Measurements from ENCODE around the gene PI16.

Gene PI16

DNA sequence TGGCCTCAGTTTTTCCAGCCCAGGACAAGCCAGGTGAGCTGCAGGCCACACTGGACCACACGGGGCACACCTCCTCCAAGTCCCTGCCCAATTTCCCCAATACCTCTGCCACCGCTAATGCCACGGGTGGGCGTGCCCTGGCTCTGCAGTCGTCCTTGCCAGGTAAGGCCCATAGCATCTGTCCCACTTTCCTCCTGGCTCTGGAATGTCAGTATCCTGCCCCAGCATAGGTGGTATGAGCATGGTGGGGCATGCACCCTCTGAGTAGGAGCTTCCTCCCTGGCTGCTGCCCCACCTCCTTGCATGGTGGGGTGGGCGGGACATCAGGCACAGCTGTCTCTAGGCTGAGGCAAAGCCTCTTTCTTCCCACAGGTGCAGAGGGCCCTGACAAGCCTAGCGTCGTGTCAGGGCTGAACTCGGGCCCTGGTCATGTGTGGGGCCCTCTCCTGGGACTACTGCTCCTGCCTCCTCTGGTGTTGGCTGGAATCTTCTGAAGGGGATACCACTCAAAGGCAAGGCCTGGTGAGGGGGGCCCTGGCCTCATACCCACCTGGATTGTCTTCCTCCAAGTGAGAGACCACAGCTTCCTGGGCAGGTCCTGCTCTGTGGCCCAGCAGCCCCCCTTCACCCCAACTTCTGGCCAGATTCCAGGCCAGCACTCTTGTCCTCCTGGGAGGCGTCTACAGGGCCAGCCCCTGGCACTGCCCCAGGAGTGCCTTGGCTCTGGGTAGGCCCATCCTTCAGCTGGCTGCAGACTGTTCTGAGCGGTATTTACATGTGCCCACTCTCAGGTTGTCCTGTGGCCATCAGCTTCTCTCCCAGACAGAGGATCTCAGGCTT, 9.1 kb downstream of the PI16 start:
- Histone ChIP-seq H3K9me3 (no peaks in the 10 kb centered on the region), H3K4me1 (ENCODE audit: control insufficient read depth in 1 of 2, insufficient read depth in 1 of 2, low read depth in 1 of 2, low read length in 1 of 2) (peaks cover 14 to 17% of the 10 kb centered on the region in 2 experiments), H3K27ac (peak overlapping the region; percentile 71), H3K36me3 (peaks cover 26% of the 10 kb centered on the region), H3K4me3 (ENCODE audit: low read depth in 1 of 2, low read length in 1 of 2) (no peak overlapping the region), H3K27me3 (peaks cover 33% of the 10 kb centered on the region)
- TF ChIP-seq, protein P1, sequence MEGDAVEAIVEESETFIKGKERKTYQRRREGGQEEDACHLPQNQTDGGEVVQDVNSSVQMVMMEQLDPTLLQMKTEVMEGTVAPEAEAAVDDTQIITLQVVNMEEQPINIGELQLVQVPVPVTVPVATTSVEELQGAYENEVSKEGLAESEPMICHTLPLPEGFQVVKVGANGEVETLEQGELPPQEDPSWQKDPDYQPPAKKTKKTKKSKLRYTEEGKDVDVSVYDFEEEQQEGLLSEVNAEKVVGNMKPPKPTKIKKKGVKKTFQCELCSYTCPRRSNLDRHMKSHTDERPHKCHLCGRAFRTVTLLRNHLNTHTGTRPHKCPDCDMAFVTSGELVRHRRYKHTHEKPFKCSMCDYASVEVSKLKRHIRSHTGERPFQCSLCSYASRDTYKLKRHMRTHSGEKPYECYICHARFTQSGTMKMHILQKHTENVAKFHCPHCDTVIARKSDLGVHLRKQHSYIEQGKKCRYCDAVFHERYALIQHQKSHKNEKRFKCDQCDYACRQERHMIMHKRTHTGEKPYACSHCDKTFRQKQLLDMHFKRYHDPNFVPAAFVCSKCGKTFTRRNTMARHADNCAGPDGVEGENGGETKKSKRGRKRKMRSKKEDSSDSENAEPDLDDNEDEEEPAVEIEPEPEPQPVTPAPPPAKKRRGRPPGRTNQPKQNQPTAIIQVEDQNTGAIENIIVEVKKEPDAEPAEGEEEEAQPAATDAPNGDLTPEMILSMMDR (IDR thresholded peaks at IDR 0.05): no peak

DNA sequence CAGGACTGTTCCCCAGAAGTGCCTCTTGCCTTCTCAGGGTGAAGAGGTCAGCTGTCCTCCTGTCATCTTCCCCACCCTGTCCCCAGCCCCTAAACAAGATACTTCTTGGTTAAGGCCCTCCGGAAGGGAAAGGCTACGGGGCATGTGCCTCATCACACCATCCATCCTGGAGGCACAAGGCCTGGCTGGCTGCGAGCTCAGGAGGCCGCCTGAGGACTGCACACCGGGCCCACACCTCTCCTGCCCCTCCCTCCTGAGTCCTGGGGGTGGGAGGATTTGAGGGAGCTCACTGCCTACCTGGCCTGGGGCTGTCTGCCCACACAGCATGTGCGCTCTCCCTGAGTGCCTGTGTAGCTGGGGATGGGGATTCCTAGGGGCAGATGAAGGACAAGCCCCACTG, 9.8 kb downstream of the PI16 start:
- peaks cover 14 to 17% of the 10 kb centered on the region in 2 experiments for H3K4me1 ChIP-seq (ENCODE audit: control insufficient read depth in 1 of 2, insufficient read depth in 1 of 2, low read depth in 1 of 2, low read length in 1 of 2)
- peaks cover 27% of the 10 kb centered on the region for H3K27me3 ChIP-seq
- peaks cover 32% of the 10 kb centered on the region for H3K36me3 ChIP-seq
- TF ChIP-seq, protein P1 (IDR thresholded peaks at IDR 0.05): no peak
- peak overlapping the region; percentile 71 for H3K27ac ChIP-seq
- no peaks in the 10 kb centered on the region for H3K9me3 ChIP-seq
- no peak overlapping the region for H3K4me3 ChIP-seq (ENCODE audit: low read depth in 1 of 2, low read length in 1 of 2)

DNA sequence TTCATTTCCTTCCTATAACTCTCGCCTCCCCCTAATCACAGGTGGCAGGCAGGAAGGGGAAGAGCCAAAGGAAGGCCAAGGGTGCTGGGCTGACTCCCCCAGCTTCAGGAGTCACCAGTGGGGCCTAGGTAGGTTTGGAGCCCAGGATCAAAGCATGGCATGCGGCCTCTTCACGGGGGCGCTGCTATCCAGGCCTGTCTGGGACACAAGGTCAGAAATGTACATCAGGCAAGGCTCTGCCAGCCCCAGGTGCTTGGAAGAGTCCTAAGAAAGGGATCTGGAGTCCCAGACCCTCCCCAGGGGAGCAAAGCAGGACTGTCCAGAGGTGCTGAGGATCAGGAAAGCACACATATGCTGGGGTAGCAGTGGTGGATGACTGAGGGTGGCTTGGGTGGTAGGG, 10.4 kb downstream of the PI16 start:
- peaks cover 38% of the 10 kb centered on the region for H3K36me3 ChIP-seq

GRCh38 chr6:36967301-36967700, 12.8 kb downstream of the PI16 start:
- no peaks in the 10 kb centered on the region for H3K27me3 ChIP-seq
- H3K4me3 ChIP-seq (ENCODE audit: low read depth in 1 of 2, low read length in 1 of 2): no peak overlapping the region
- TF ChIP-seq, protein P1 (IDR thresholded peaks at IDR 0.05): no peak
- H3K9me3 ChIP-seq: no peaks in the 10 kb centered on the region
- peak overlapping the region; percentile 39 for H3K27ac ChIP-seq
- H3K4me1 ChIP-seq (ENCODE audit: control insufficient read depth in 1 of 2, insufficient read depth in 1 of 2, low read depth in 1 of 2, low read length in 1 of 2): peaks cover 14 to 16% of the 10 kb centered on the region in 2 experiments
- H3K36me3 ChIP-seq: peaks cover 62% of the 10 kb centered on the region

More for the DNA sequence above, 10.4 kb downstream of the PI16 start:
- peaks cover 23% of the 10 kb centered on the region for H3K27me3 ChIP-seq
- peak overlapping the region; percentile 71 for H3K27ac ChIP-seq
- TF ChIP-seq, protein P1 (IDR thresholded peaks at IDR 0.05): no peak
- H3K4me3 ChIP-seq (ENCODE audit: low read depth in 1 of 2, low read length in 1 of 2): no peak overlapping the region
- no peaks in the 10 kb centered on the region for H3K9me3 ChIP-seq
- peaks cover 14 to 17% of the 10 kb centered on the region in 2 experiments for H3K4me1 ChIP-seq (ENCODE audit: control insufficient read depth in 1 of 2, insufficient read depth in 1 of 2, low read depth in 1 of 2, low read length in 1 of 2)

GRCh38 chr6:36967757-36968156, 13.2 kb downstream of the PI16 start:
- H3K36me3 ChIP-seq: peaks cover 66% of the 10 kb centered on the region
- H3K27me3 ChIP-seq: no peaks in the 10 kb centered on the region

More at GRCh38 chr6:36967757-36968156, 13.2 kb downstream of the PI16 start:
- TF ChIP-seq, protein P1 (IDR thresholded peaks at IDR 0.05): no peak
- no peaks in the 10 kb centered on the region for H3K9me3 ChIP-seq
- no peak overlapping the region for H3K4me3 ChIP-seq (ENCODE audit: low read depth in 1 of 2, low read length in 1 of 2)
- peaks cover 11% of the 10 kb centered on the region in 2 experiments for H3K4me1 ChIP-seq (ENCODE audit: control insufficient read depth in 1 of 2, insufficient read depth in 1 of 2, low read depth in 1 of 2, low read length in 1 of 2)
- peak overlapping the region; percentile 39 for H3K27ac ChIP-seq
